HG03045 (cell line): ENCODE results near the gene EXOC4.
"Not testable (repeated sequence)": the region's sequence is repeated elsewhere in the genome, so short reads cannot be mapped to it uniquely, and the experiment has no call there.

ENCODE experiments used
- ATAC-seq: cut with Tn5 transposase; IDR thresholded peaks from one replicate; pipeline ENCODE4 v1.9.1; 2021; ENCODE audit warnings: mild to moderate bottlenecking, moderate library complexity; ENCODE audit not compliant: unreplicated experiment

The EXOC4 gene

GRCh38 chr7:133252858-133253518, at the start of gene EXOC4:
Gene EXOC4, plus strand, starts transcription at chr7:133253078.
- peak; percentile 99 for ATAC-seq

GRCh38 chr7:133203490-133203889, 49.4 kb upstream of the EXOC4 start:
- no peak for ATAC-seq

GRCh38 chr7:133207687-133208086, 45.2 kb upstream of the EXOC4 start:
- ATAC-seq, result no peak

GRCh38 chr7:133210817-133211216, 42.1 kb upstream of the EXOC4 start:
- not testable (repeated sequence) for ATAC-seq

GRCh38 chr7:133213772-133214171, 39.1 kb upstream of the EXOC4 start:
- ATAC-seq, result not testable (repeated sequence)

- no peak for ATAC-seq
Measured at GRCh38 chr7:133217773-133218172, 35.1 kb upstream of the EXOC4 start.

GRCh38 chr7:133230591-133231194, 22.2 kb upstream of the EXOC4 start:
- ATAC-seq, result no peak

- ATAC-seq, result no peak
Measured at GRCh38 chr7:133233142-133233541, 19.7 kb upstream of the EXOC4 start.

GRCh38 chr7:133234961-133235875, 17.7 kb upstream of the EXOC4 start:
- no peak for ATAC-seq

- no peak for ATAC-seq
Measured at GRCh38 chr7:133237545-133237944, 15.3 kb upstream of the EXOC4 start.

- no peak for ATAC-seq
Measured at GRCh38 chr7:133240302-133240701, 12.6 kb upstream of the EXOC4 start.

- ATAC-seq, result no peak
Measured at GRCh38 chr7:133246558-133246957, 6.3 kb upstream of the EXOC4 start.

- ATAC-seq, result no peak
Measured at GRCh38 chr7:133248901-133249300, 4.0 kb upstream of the EXOC4 start.

- no peak for ATAC-seq
Measured at GRCh38 chr7:133252506-133252857, 396 bp upstream of the EXOC4 start.

- no peak for ATAC-seq
Measured at GRCh38 chr7:133253519-133253875, 619 bp downstream of the EXOC4 start.

GRCh38 chr7:133255486-133255885, 2.6 kb downstream of the EXOC4 start:
- no peak for ATAC-seq

GRCh38 chr7:133258174-133258573, 5.3 kb downstream of the EXOC4 start:
- no peak for ATAC-seq

- no peak for ATAC-seq
Measured at GRCh38 chr7:133265821-133266220, 12.9 kb downstream of the EXOC4 start.

GRCh38 chr7:133268355-133268754, 15.5 kb downstream of the EXOC4 start:
- no peak for ATAC-seq

GRCh38 chr7:133272336-133272735, 19.5 kb downstream of the EXOC4 start:
- no peak for ATAC-seq

GRCh38 chr7:133273227-133273626, 20.3 kb downstream of the EXOC4 start:
- ATAC-seq, result no peak

- ATAC-seq, result no peak
Measured at GRCh38 chr7:133274265-133274664, 21.4 kb downstream of the EXOC4 start.
